Cardiac fibroblast (primary cell): ENCODE data around the gene PIP5K1B.

Experiments
- DNase-seq, 2 donors: peaks; one replicate each; pipeline versions ENCODE4 v3.0.0 to v3.0.0-alpha.2; 2010; ENCODE audit warnings: low read depth in 2 of 2
- H3K4me3 ChIP-seq, 2 donors: replicated peaks in 1 of 2; 1 replicate in 1 of 2; 2 replicates in 1 of 2; pipeline ENCODE4 v1.5.1; 2011; ENCODE audit warnings: low read depth in 2 of 2, low read length in 2 of 2, mild to moderate bottlenecking in 2 of 2, moderate library complexity in 1 of 2
- CTCF ChIP-seq: IDR thresholded peaks from one replicate; pipeline ENCODE4 v1.5.1; 2011; ENCODE audit warnings: low read depth, mild to moderate bottlenecking, low read length, inconsistent platforms

PIP5K1B gene

GRCh38 chr9:68966496-68966944, 261.5 kb downstream of the PIP5K1B start:
- no peak overlapping the region for H3K4me3 ChIP-seq
- no peak for TF ChIP-seq CTCF
- no peak for DNase-seq

- DNase-seq, result no peak
- no peak overlapping the region for H3K4me3 ChIP-seq
- TF ChIP-seq CTCF, result no peak
These were observed 262.8 kb downstream of the PIP5K1B start for GRCh38 chr9:68967800-68968199.

- no peak overlapping the region for H3K4me3 ChIP-seq
- no peak for DNase-seq
- no peak for TF ChIP-seq CTCF
These were observed 264.5 kb downstream of the PIP5K1B start for GRCh38 chr9:68969538-68969937.

GRCh38 chr9:68970151-68970550, 265.1 kb downstream of the PIP5K1B start:
- TF ChIP-seq CTCF, result no peak
- no peak overlapping the region for H3K4me3 ChIP-seq
- DNase-seq, result no peak

- DNase-seq, result no peak
- H3K4me3 ChIP-seq, result no peak overlapping the region
- TF ChIP-seq CTCF, result no peak
These were observed 268.6 kb downstream of the PIP5K1B start for GRCh38 chr9:68973619-68974018.

- DNase-seq, result no peak
- no peak overlapping the region for H3K4me3 ChIP-seq
- no peak for TF ChIP-seq CTCF
These were observed 269.4 kb downstream of the PIP5K1B start for GRCh38 chr9:68974431-68974830.

GRCh38 chr9:68974901-68975300, 269.9 kb downstream of the PIP5K1B start:
- H3K4me3 ChIP-seq, result no peak overlapping the region
- DNase-seq, result no peak
- no peak for TF ChIP-seq CTCF
